GM12892 (cell line): Measurements from ENCODE around the gene PITX1.

Experiments
- POLR2A ChIP-seq: IDR thresholded peaks from 2 replicates; pipeline ENCODE4 v1.6.1; 2011; ENCODE audit warnings: low read depth, low read length, control low read depth
- POLR2AphosphoS5 ChIP-seq: IDR thresholded peaks from 2 replicates; pipeline ENCODE4 v1.6.1; 2011; ENCODE audit warnings: low read depth, low read length, control low read depth

- TF ChIP-seq POLR2AphosphoS5 (no peak), POLR2A (no peak)
Measured at GRCh38 chr5:135038205-135038812, 4.3 kb upstream of the PITX1 start.
